ENCODE measurements around the gene LAMA2.

The LAMA2 gene

DNA sequence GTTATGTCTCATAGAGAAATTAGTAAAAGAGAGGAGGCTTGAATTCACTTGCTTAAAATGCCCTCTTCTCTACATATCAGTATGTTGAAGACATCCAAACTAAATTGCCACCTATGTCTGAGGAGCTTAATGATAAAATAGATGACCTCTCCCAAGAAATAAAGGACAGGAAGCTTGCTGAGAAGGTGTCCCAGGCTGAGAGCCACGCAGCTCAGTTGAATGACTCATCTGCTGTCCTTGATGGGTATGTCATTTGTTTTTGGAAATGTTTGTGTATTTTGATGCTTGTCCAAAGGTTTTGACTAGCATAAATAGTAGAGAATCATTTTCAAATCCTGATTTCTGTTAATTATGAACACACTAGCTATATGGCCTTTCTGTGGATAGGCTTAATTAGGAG lies 519.3 kb downstream of the LAMA2 start:
- TF ChIP-seq SUZ12 (IDR thresholded peaks at IDR 0.05; ENCODE audit: extremely low read depth, insufficient read depth, insufficient read length) (no peak), ZNF274 (IDR thresholded peaks at IDR 0.05; ENCODE audit: low read depth, low read length) (no peak), YY1 (IDR thresholded peaks at IDR 0.05; ENCODE audit: insufficient read depth, insufficient read length) (no peak)
- H3K27me3 ChIP-seq (ENCODE audit: insufficient read depth, insufficient read length) = no peaks in the 10 kb centered on the region

DNA sequence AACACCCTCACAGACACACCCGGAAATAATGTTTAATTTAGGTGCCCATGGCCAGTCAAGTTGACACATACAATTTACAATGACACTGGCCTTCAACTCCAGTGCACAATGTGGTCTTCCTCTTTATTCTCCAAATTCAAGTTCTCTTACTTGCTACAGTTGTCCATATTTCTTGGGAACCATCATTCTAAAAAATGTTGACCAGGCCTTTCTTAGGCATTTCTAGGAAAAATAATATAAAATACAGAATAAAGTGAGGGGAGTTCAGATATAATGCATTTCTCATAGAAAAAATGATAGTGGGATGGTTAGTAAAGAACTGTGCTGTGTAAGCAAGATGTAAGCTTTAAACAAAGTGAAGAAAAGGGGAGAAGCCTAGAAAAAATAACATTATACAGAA lies 528.2 kb downstream of the LAMA2 start:
- Histone ChIP-seq H3K36me3 (ENCODE audit: insufficient read depth, insufficient read length, low read length) (no peaks in the 10 kb centered on the region), H3K9me3 (ENCODE audit: insufficient read depth, low read length) (no peaks in the 10 kb centered on the region), H3K4me3 (ENCODE audit: insufficient read length, low read depth) (no peak overlapping the region), H3K4me1 (ENCODE audit: insufficient read depth, insufficient read length) (no peaks in the 10 kb centered on the region), H3K27me3 (ENCODE audit: insufficient read depth, insufficient read length) (no peaks in the 10 kb centered on the region), H3K9ac (ENCODE audit: insufficient read length, low read depth) (no peak overlapping the region)
- no peak for DNase-seq (ENCODE audit: low read depth, low spot score)
- TF ChIP-seq SUZ12 (IDR thresholded peaks at IDR 0.05; ENCODE audit: extremely low read depth, insufficient read depth, insufficient read length) (no peak), ZNF274 (IDR thresholded peaks at IDR 0.05; ENCODE audit: low read depth, low read length) (no peak), YY1 (IDR thresholded peaks at IDR 0.05; ENCODE audit: insufficient read depth, insufficient read length) (no peak)

More for the DNA sequence above, 519.3 kb downstream of the LAMA2 start:
- no peaks in the 10 kb centered on the region for H3K4me1 ChIP-seq (ENCODE audit: insufficient read depth, insufficient read length)
- H3K9ac ChIP-seq (ENCODE audit: insufficient read length, low read depth) = no peak overlapping the region
- DNase-seq (ENCODE audit: low read depth, low spot score) = no peak
- H3K36me3 ChIP-seq (ENCODE audit: insufficient read depth, insufficient read length, low read length) = no peaks in the 10 kb centered on the region
- H3K9me3 ChIP-seq (ENCODE audit: insufficient read depth, low read length) = no peaks in the 10 kb centered on the region
- H3K4me3 ChIP-seq (ENCODE audit: insufficient read length, low read depth) = no peak overlapping the region

DNA sequence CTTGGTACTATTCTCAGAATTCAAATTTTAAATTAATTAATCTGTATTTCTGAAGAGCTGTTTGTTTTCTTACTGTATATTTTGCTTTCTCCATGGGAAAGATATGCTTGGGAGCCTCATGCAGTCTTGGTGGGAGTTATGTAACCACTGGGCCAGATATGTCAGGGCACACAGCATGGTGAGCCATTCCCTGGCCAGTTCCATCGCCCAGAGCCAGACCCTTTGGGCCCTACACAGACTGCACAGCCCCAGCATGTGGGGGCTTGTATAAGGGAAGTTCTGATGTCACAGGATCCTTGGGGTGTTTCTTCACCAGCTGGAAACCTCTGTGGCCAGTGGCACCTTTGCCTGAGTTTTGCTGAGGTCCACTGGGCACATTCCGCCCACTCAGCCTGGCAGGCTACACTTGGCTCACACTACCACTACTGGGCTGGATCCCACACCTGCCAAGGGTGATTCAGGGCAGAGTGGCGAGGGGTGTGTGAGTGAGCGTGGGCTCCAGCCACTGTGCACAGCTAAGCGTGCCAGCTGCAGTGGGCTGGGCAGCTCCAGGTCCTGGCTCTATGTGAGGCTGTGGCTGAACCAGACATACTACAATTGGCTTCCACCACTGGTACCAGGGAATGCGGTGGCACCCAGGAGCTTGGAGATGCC lies 533.5 kb downstream of the LAMA2 start:
- no peaks in the 10 kb centered on the region for H3K4me1 ChIP-seq (ENCODE audit: insufficient read depth, insufficient read length)
- H3K36me3 ChIP-seq (ENCODE audit: insufficient read depth, insufficient read length, low read length) = no peaks in the 10 kb centered on the region
- DNase-seq (ENCODE audit: low read depth, low spot score) = no peak

DNA sequence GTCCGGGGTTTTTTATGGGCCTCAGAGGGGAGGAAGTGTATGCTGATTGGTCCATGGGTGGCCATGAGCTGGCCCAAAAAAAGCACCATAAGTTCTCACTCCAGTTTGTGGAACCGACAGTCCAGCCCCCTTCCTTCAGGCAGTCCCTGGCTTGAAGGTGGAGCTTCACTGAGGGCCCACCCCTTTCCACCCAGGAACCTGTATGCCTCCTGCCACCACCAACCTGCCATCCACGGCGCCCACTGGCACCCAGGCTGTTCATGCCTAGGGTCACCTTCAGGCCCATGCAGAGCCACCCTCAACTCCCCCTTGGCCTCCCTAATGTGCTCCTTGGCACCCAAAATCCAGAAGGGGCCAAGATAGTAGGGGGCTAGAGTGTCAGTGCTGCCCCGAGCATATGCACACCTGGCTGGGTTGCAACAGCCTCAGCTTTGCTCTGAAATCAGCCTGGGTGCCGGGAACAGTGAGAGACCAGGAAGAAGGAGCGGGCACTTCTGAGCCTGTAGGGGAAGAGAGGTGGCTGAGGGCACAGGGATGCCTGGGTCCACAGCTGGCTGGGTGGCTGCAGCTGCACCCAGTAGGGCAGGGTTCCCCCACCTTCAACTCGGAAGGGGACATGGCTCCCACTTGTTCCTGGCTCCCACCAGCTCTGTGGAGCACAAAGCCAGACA lies 534.6 kb downstream of the LAMA2 start:
- Histone ChIP-seq H3K27me3 (ENCODE audit: insufficient read depth, insufficient read length) (no peaks in the 10 kb centered on the region), H3K9me3 (ENCODE audit: insufficient read depth, low read length) (no peaks in the 10 kb centered on the region), H3K9ac (ENCODE audit: insufficient read length, low read depth) (no peak overlapping the region), H3K36me3 (ENCODE audit: insufficient read depth, insufficient read length, low read length) (no peaks in the 10 kb centered on the region), H3K4me1 (ENCODE audit: insufficient read depth, insufficient read length) (no peaks in the 10 kb centered on the region), H3K4me3 (ENCODE audit: insufficient read length, low read depth) (no peak overlapping the region)
- DNase-seq (ENCODE audit: low read depth, low spot score) = no peak
- no peak for TF ChIP-seq YY1 (IDR thresholded peaks at IDR 0.05; ENCODE audit: insufficient read depth, insufficient read length)
- TF ChIP-seq SUZ12 (IDR thresholded peaks at IDR 0.05; ENCODE audit: extremely low read depth, insufficient read depth, insufficient read length) = no peak
- no peak for TF ChIP-seq ZNF274 (IDR thresholded peaks at IDR 0.05; ENCODE audit: low read depth, low read length)

More for the DNA sequence above, 533.5 kb downstream of the LAMA2 start:
- Histone ChIP-seq H3K9me3 (ENCODE audit: insufficient read depth, low read length) (no peaks in the 10 kb centered on the region), H3K9ac (ENCODE audit: insufficient read length, low read depth) (no peak overlapping the region), H3K4me3 (ENCODE audit: insufficient read length, low read depth) (no peak overlapping the region), H3K27me3 (ENCODE audit: insufficient read depth, insufficient read length) (no peaks in the 10 kb centered on the region)
- no peak for TF ChIP-seq ZNF274 (IDR thresholded peaks at IDR 0.05; ENCODE audit: low read depth, low read length)
- TF ChIP-seq SUZ12 (IDR thresholded peaks at IDR 0.05; ENCODE audit: extremely low read depth, insufficient read depth, insufficient read length) = no peak
- TF ChIP-seq YY1 (IDR thresholded peaks at IDR 0.05; ENCODE audit: insufficient read depth, insufficient read length) = no peak

DNA sequence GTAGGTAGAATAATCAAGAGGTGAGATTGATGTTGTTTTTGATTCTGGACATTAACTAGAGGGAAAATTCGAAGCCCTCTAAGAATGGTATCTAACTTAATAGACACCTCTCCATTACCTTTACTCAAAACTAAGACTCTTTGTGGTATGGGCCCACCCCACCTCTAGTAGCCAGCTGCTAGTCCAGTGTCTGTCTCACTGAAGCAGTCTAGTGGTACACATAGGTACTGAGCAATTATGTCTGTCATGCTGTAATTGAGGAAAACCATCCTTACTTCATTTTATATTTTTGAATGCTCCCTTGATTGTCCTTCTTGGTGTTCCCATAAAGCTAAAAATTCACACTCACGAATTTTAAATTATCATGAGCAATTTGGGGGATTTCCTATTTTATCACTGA lies 536.4 kb downstream of the LAMA2 start:
- no peaks in the 10 kb centered on the region for H3K4me1 ChIP-seq (ENCODE audit: insufficient read depth, insufficient read length)
- TF ChIP-seq YY1 (IDR thresholded peaks at IDR 0.05; ENCODE audit: insufficient read depth, insufficient read length) (no peak), SUZ12 (IDR thresholded peaks at IDR 0.05; ENCODE audit: extremely low read depth, insufficient read depth, insufficient read length) (no peak), ZNF274 (IDR thresholded peaks at IDR 0.05; ENCODE audit: low read depth, low read length) (no peak)
- no peaks in the 10 kb centered on the region for H3K9me3 ChIP-seq (ENCODE audit: insufficient read depth, low read length)
- H3K9ac ChIP-seq (ENCODE audit: insufficient read length, low read depth) = no peak overlapping the region
- no peaks in the 10 kb centered on the region for H3K27me3 ChIP-seq (ENCODE audit: insufficient read depth, insufficient read length)
- no peak for DNase-seq (ENCODE audit: low read depth, low spot score)
- no peak overlapping the region for H3K4me3 ChIP-seq (ENCODE audit: insufficient read length, low read depth)
- H3K36me3 ChIP-seq (ENCODE audit: insufficient read depth, insufficient read length, low read length) = no peaks in the 10 kb centered on the region

DNA sequence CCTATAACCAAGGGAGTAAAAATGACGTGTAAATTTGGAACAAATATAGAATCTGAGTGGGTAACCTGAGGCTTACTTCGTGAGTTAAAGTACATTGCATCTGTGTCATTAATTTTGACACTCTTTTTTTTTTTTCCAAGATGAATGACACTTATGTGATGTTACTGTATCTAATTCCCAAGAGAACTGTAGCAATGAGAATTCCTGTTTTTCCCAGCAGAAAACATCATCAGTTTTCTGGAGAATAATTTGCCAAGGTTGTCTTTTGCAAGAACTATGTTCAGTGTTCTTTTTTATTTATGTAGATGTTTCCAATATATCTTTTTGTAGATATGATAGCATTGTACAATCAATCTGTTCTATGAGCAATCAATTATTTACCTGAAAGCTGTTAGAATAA lies 543.4 kb downstream of the LAMA2 start:
- no peak for DNase-seq (ENCODE audit: low read depth, low spot score)
- Histone ChIP-seq H3K4me1 (ENCODE audit: insufficient read depth, insufficient read length) (no peaks in the 10 kb centered on the region), H3K9me3 (ENCODE audit: insufficient read depth, low read length) (no peaks in the 10 kb centered on the region), H3K4me3 (ENCODE audit: insufficient read length, low read depth) (no peak overlapping the region), H3K9ac (ENCODE audit: insufficient read length, low read depth) (no peak overlapping the region), H3K36me3 (ENCODE audit: insufficient read depth, insufficient read length, low read length) (no peaks in the 10 kb centered on the region), H3K27me3 (ENCODE audit: insufficient read depth, insufficient read length) (no peaks in the 10 kb centered on the region)
- no peak for TF ChIP-seq YY1 (IDR thresholded peaks at IDR 0.05; ENCODE audit: insufficient read depth, insufficient read length)
- no peak for TF ChIP-seq SUZ12 (IDR thresholded peaks at IDR 0.05; ENCODE audit: extremely low read depth, insufficient read depth, insufficient read length)
- no peak for TF ChIP-seq ZNF274 (IDR thresholded peaks at IDR 0.05; ENCODE audit: low read depth, low read length)

DNA sequence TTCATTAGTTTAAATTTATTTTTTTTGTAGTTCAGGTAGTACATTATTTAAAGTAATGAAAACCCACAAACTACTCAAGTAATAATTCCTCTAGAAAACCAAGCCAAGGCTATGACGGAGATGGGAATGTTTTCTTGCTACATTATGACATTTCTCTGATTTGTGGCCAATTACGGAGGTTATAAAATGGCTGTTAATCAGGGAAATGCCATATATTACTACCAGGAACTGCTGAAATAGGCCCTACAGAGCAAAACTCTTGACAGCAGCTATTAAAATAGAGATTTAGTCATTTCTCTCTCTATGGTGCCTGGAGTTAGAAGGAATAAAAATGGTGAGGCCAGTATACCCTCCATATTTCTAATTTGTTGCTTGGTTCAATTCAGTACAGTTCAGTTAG lies 547.0 kb downstream of the LAMA2 start:
- Histone ChIP-seq H3K4me3 (ENCODE audit: insufficient read length, low read depth) (no peak overlapping the region), H3K36me3 (ENCODE audit: insufficient read depth, insufficient read length, low read length) (no peaks in the 10 kb centered on the region), H3K9me3 (ENCODE audit: insufficient read depth, low read length) (no peaks in the 10 kb centered on the region), H3K9ac (ENCODE audit: insufficient read length, low read depth) (no peak overlapping the region), H3K27me3 (ENCODE audit: insufficient read depth, insufficient read length) (no peaks in the 10 kb centered on the region), H3K4me1 (ENCODE audit: insufficient read depth, insufficient read length) (no peaks in the 10 kb centered on the region)
- DNase-seq (ENCODE audit: low read depth, low spot score) = no peak
- TF ChIP-seq YY1 (IDR thresholded peaks at IDR 0.05; ENCODE audit: insufficient read depth, insufficient read length) (no peak), ZNF274 (IDR thresholded peaks at IDR 0.05; ENCODE audit: low read depth, low read length) (no peak), SUZ12 (IDR thresholded peaks at IDR 0.05; ENCODE audit: extremely low read depth, insufficient read depth, insufficient read length) (no peak)

Data from NT2/D1 (cell line).